Progenitor cell of endocrine pancreas (in vitro differentiated cells): ENCODE measurements around the gene NANOS1. TPM values are rescaled to one million over a fixed set of nuclear protein-coding genes. Genes with fewer than 3 reads are reported as not detected.

Source experiments
- DNase-seq: peaks from one replicate; pipeline ENCODE4 v3.0.0; 2021; ENCODE audit warnings: low spot score; ENCODE audit not compliant: unreplicated experiment
- H3K27ac Mint-ChIP-seq: 2 replicates; pipeline ENCODE4 v1.8.0; 2021; ENCODE audit warnings: mild to moderate bottlenecking, moderate library complexity, mixed read lengths
- H3K27me3 Mint-ChIP-seq: 2 replicates; pipeline ENCODE4 v1.8.0; 2021; ENCODE audit warnings: mixed read lengths
- H3K36me3 Mint-ChIP-seq: 2 replicates; pipeline ENCODE4 v1.8.0; 2022; ENCODE audit warnings: mixed read lengths; ENCODE audit not compliant: insufficient read depth
- H3K4me1 Mint-ChIP-seq: 2 replicates; pipeline ENCODE4 v1.8.0; 2021; ENCODE audit warnings: low read depth, mixed read lengths
- H3K4me3 Mint-ChIP-seq: 2 replicates; pipeline ENCODE4 v1.8.0; 2021; ENCODE audit warnings: low read depth, mild to moderate bottlenecking, moderate library complexity, mixed read lengths
- H3K9me3 Mint-ChIP-seq: 2 replicates; pipeline ENCODE4 v1.8.0; 2021; ENCODE audit warnings: low read depth, mixed read lengths
- CTCF ChIP-seq: fragments of 200-600 bp; sonication (generic); IDR thresholded peaks from one replicate; pipeline ENCODE4 v1.5.0; 2021; ENCODE audit warnings: antibody characterized with exemption, mild to moderate bottlenecking; ENCODE audit not compliant: unreplicated experiment
- total RNA-seq: library from RNA; stranded (reverse); gene quantifications from 2 replicates; pipeline ENCODE4 v1.2.1, GENCODE V29; 2021

NANOS1 gene
- total RNA-seq, 1 donor from 2014 or later: 2.7 TPM

- no peak overlapping the region for H3K4me3 Mint-ChIP-seq
- H3K27me3 Mint-ChIP-seq: peaks cover 3% of the 10 kb centered on the region
- no peak for TF ChIP-seq CTCF
- peaks cover 4% of the 10 kb centered on the region for H3K36me3 Mint-ChIP-seq
- H3K27ac Mint-ChIP-seq: no peak overlapping the region
- peaks cover 18% of the 10 kb centered on the region for H3K9me3 Mint-ChIP-seq
- no peak for DNase-seq
- peaks cover 2% of the 10 kb centered on the region for H3K4me1 Mint-ChIP-seq
Measured at GRCh38 chr10:118983263-118983662, 46.3 kb upstream of the NANOS1 start.

GRCh38 chr10:118985576-118985975 lies 43.9 kb upstream of the NANOS1 start:
- Mint-ChIP-seq H3K4me1 (peaks cover 2% of the 10 kb centered on the region), H3K27ac (no peak overlapping the region), H3K9me3 (peaks cover 23% of the 10 kb centered on the region), H3K27me3 (peaks cover 3% of the 10 kb centered on the region), H3K4me3 (no peak overlapping the region), H3K36me3 (peaks cover 4% of the 10 kb centered on the region)
- no peak for TF ChIP-seq CTCF
- DNase-seq: no peak

GRCh38 chr10:118986815-118987790 lies 42.4 kb upstream of the NANOS1 start:
- Mint-ChIP-seq H3K4me1 (peaks cover 7% of the 10 kb centered on the region), H3K36me3 (peaks cover 4% of the 10 kb centered on the region)

GRCh38 chr10:118990326-118990725 lies 39.2 kb upstream of the NANOS1 start:
- Mint-ChIP-seq H3K36me3 (peaks cover 2% of the 10 kb centered on the region), H3K27ac (no peak overlapping the region), H3K27me3 (no peaks in the 10 kb centered on the region), H3K4me1 (peaks cover 5% of the 10 kb centered on the region), H3K9me3 (peaks cover 15% of the 10 kb centered on the region), H3K4me3 (no peak overlapping the region)
- TF ChIP-seq CTCF: no peak
- no peak for DNase-seq

More at GRCh38 chr10:118986815-118987790, 42.4 kb upstream of the NANOS1 start:
- TF ChIP-seq CTCF: no peak
- Mint-ChIP-seq H3K4me3 (no peak overlapping the region), H3K27ac (no peak overlapping the region), H3K9me3 (peaks cover 23% of the 10 kb centered on the region), H3K27me3 (peaks cover under 1% of the 10 kb centered on the region)
- no peak for DNase-seq

- Mint-ChIP-seq H3K4me1 (peaks cover 5% of the 10 kb centered on the region), H3K36me3 (no peaks in the 10 kb centered on the region), H3K27ac (no peak overlapping the region), H3K4me3 (no peak overlapping the region), H3K27me3 (no peaks in the 10 kb centered on the region), H3K9me3 (peaks cover 5% of the 10 kb centered on the region)
- DNase-seq: no peak
- TF ChIP-seq CTCF: no peak
Measured at GRCh38 chr10:118992496-118992895, 37.0 kb upstream of the NANOS1 start.
